ENCODE data around the gene PHC1.
A peak's percentile ranks its signal among the peaks of the same experiment; 100 is the strongest.
"Not testable (repeated sequence)": the region's sequence is repeated elsewhere in the genome, so short reads cannot be mapped to it uniquely, and the experiment has no call there.

PHC1 gene

DNA sequence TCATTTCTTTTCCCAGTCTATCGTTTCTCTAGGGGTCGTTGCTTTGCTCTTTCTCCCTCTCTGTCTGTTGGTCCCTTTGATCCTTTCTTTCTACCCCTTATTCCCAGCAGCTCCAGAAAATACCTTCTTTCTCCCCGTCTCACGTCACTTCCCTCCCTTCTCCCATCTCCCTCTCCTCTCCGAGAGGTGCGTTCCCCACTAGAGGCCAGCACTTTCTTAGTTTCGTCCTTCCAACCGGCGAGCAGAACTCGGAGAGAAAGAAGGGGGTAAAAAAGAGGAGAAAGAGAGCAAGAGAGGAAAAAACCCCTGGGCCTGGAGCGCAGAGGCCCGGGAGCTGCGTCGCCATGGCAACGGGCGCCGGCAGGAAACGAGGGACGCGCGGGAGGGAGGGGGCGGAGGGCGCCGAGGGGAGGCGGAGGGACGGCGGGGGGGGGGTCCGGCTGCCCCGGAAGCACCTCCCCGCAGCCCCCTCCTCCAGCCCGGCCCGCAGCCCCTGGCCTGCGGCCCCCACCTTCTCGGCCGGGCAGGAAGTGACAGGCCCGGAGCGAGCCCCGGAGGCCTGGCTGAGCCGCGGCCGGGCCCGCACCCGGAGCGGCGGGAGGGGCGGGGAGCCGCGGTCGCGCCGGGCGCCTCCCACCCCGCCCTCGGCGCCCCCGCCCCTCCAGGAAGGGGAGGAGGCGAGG lies at the start of gene PHC1:
Gene PHC1, plus strand, starts transcription at position 477 of the 683 bp plus-strand sequence. CDS start 3,169 bp downstream, outside the sequence.
- peak; percentile 83 to 85 for DNase-seq

GRCh38 chr12:8866429-8866828 lies 47.9 kb upstream of the PHC1 start:
- no peak for DNase-seq

DNA sequence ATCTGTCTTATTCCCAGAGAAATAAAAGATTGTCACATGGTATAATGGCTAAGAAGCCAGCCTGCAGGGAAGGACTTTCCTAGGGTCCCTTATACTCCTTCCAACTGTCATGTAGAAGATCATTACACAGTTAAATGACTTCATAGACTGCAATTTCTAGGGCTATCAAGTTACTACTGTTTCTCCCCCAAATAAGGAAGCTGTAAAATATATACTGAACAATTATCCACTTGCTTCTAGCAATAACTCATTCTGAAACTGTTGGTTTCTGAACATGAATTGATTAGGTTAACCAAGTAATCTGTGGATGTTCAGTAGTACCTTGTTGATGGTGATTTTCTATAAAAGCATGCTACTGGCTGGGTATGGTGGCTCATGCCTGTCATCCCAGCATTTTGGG lies 47.3 kb upstream of the PHC1 start:
- DNase-seq, result no peak

GRCh38 chr12:8867786-8868185 lies 46.5 kb upstream of the PHC1 start:
- no peak for DNase-seq

DNA sequence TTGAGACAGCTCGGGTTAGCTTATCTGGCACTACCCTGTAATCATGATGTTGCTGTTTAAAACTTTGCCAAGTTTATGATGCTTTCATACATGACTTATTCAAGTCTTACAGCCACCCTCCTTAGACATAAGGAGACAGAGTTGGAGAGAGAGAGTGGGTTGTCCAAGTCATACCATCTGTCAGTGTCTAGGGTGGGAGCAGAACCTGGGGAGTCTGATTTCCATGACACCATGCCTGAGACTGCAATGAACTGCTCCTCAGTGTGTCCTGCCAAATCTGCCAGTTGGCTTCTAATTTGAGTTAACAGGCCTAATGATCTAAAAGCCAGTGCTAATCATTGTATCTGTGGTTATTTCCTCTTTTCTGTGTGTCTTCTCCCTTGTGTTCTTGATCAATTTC lies 43.7 kb upstream of the PHC1 start:
- DNase-seq, result no peak

- no peak for DNase-seq
These were observed 43.2 kb upstream of the PHC1 start for GRCh38 chr12:8871068-8871467.

DNA sequence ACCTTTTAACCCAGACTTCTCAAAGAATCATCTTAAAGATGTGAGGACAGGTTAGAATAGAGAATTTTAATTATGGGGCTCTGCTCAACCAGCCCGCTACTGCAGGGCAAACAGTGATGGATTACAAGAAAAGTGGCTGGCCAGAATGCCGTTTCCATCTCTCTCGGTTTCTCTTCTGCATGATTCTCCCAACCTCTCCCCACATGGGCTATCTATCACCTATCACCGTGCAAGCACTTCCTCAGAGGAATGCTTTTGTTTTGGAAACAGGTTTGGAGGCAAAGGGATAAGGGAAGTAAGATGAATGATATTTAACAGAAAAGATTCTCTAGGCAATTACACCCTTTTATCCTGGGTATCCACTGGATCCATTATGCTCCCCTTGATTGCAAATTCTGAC lies 37.4 kb upstream of the PHC1 start:
- no peak for DNase-seq

GRCh38 chr12:8886502-8887284 lies 27.6 kb upstream of the PHC1 start:
- DNase-seq, result no peak

- no peak for DNase-seq
These were observed 27.0 kb upstream of the PHC1 start for GRCh38 chr12:8887285-8887715.

- peak; percentile 31 to 43 for DNase-seq
These were observed 23.8 kb upstream of the PHC1 start for GRCh38 chr12:8890313-8891085.

DNA sequence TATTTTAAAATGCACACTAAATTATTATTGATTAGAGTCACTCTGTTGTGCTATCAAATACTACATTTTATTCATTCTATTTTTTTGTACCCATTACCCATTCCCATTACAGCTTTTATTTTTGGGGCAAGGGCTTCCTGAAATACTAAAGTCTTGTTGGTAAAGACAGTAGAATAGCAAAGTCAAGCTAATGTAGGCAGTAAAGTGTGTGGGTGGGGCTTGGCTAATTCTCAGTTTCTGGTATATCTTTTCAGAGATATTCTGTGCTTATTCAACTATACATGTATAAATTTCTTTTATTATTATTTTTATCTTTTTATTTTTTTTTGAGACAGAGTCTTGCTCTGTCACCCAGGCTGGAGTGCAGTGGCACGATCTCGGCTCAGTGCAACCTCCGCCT lies 22.3 kb upstream of the PHC1 start:
- no peak for DNase-seq

- DNase-seq, result no peak
These were observed 19.9 kb upstream of the PHC1 start for GRCh38 chr12:8894378-8894777.

DNA sequence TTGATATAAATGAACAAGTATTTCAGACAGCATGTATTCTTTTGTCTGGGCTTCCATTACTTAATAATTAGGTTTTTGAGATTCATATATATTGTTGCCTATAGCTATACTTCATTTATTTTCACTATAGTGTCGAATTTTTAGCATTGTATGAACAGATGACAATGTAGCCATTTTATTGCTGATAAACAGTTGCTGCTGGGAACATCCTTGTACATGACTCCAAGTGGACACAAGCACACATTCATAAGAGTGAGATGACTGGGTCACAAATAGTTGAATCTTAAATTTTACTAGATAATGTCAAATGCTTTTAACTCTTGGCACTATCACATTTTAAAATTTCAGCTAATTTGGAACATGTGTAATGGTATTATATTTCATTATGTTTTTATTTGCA lies 19.3 kb upstream of the PHC1 start:
- DNase-seq, result no peak

DNA sequence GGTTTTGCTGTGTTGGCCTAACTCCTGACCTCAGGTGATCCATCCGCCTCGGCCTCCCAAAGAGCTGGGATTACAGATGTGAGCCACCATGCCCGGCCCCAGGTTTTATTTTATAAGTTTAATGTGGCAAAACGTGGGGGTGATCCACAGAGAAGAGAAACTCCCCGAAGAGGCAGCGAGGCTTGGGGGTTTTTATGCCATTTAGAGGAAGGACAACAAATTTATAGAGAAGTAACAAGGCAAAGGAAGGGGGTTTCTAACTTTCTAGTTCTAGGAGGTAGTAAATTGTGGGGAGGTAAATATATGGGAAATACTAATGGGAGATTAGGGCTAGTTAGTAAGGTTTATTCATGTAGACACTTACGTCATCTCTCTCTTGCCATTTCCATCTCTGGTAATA lies 17.2 kb upstream of the PHC1 start:
- no peak for DNase-seq

DNA sequence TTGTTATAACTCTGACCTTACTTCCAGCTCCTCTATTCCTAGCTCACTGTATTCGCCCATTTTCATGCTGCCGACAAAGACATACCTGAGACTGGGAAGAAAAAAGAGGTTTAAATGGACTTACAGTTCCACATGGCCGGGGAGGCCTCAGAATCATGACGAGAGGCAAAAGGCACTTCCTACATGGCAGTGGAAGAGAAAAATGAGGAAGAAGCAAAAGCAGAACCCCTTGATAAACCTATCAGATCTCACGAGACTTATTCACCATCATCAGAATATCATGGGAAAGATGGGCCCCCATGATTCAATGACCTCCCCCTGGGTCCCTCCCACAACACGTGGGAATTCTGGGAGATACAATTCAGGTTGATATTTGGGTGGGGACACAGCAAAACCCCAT lies 14.5 kb upstream of the PHC1 start:
- DNase-seq, result no peak

GRCh38 chr12:8902703-8903102 lies 11.6 kb upstream of the PHC1 start:
- DNase-seq, result not testable (repeated sequence)

DNA sequence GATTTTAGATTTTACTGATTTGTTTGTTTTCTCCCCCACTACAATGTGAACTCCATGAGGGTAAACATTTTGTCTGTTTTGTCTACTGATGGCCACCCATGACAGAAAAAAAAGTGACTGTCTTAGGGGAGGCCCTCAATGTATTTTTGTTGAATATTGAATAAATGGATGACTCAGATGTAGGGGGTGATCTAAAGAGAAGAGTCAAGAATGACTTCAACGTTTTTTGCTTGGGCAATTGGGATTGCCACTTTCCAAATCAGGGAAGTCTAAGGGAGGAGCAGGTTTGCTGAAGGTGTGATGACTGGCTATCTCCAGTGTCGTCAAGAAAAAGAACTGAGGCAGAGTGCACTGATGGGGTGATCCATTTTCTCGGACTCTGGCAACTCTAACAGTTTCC lies 10.7 kb upstream of the PHC1 start:
- no peak for DNase-seq

DNA sequence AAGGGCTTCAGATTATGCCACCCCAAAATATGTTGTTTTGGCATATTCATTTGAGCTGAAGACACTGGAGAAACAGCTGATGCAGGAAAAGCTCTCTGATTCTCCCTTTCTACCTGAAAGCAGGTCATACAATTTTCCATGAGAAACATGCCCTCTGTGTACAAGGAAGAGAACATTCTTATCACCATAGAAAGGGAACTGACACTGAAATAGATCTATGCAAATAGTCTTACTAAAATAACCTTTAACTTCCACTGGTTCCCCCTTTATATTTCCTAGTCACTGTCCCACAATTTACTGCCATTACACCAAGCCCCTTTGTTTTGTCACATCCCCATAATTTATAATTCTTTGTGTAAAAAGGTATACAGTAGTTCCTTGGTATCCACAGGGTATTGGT lies 9.6 kb upstream of the PHC1 start:
- DNase-seq, result no peak

GRCh38 chr12:8905546-8905945 lies 8.8 kb upstream of the PHC1 start:
- DNase-seq, result no peak

GRCh38 chr12:8906266-8907180 lies 7.8 kb upstream of the PHC1 start:
- no peak for DNase-seq

DNA sequence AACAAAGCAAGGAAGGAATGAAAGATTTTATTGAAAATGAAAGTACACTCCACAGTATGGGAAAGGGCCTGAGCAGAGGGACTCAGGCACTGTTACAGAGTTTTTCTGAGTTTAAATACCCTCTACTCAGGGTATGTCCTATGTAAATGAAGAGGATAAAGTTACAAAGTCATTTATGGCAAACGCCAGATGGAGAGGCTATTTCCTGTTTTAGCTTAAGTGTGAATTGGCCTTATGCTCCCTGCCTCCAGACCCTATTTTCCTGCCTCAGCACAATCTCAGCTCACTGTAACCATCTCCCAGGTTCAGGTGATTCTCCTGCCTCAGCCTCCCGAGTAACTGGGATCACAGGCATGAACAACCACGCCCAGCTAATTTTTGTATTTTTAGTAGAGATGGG lies 6.8 kb upstream of the PHC1 start:
- no peak for DNase-seq

- DNase-seq, result no peak
These were observed 4.6 kb upstream of the PHC1 start for GRCh38 chr12:8909752-8910151.
